Liver (tissue), 9 donors: ENCODE results near the gene NF2. TPM values are rescaled to one million over a fixed set of nuclear protein-coding genes. Genes with fewer than 3 reads are reported as not detected.
A peak's percentile ranks its signal among the peaks of the same experiment; 100 is the strongest.

Experiments used
- DNase-seq: peaks from one replicate; pipeline ENCODE4 v3.0.0-alpha.2; 2017; ENCODE audit warnings: low spot score
- H3K27ac ChIP-seq, 2 donors: one replicate each; pipeline ENCODE4 v1.7.0; 2013; ENCODE audit warnings: inconsistent platforms in 2 of 2, low read length in 2 of 2, control low read depth in 1 of 2, low read depth in 1 of 2, mild to moderate bottlenecking in 1 of 2
- H3K27me3 ChIP-seq, 4 donors: one replicate each; pipeline versions ENCODE4 v1.6.1 to v1.7.0; 2013; ENCODE audit warnings: low read length in 3 of 4, inconsistent platforms in 1 of 4, mild to moderate bottlenecking in 1 of 4, moderate library complexity in 1 of 4; ENCODE audit not compliant: control insufficient read depth in 4 of 4, insufficient read depth in 4 of 4
- H3K36me3 ChIP-seq, 4 donors: one replicate each; pipeline versions ENCODE4 v1.6.1 to v1.7.0; 2013; ENCODE audit warnings: low read length in 3 of 4, mild to moderate bottlenecking in 3 of 4, low read depth in 1 of 4, moderate library complexity in 1 of 4; ENCODE audit not compliant: control insufficient read depth in 4 of 4, insufficient read depth in 3 of 4
- H3K4me1 ChIP-seq, 4 donors: one replicate each; pipeline versions ENCODE4 v1.6.1 to v1.7.0; 2013; ENCODE audit warnings: low read length in 3 of 4, mild to moderate bottlenecking in 3 of 4, moderate library complexity in 1 of 4; ENCODE audit not compliant: control insufficient read depth in 4 of 4, insufficient read depth in 4 of 4
- H3K4me3 ChIP-seq, 3 donors: one replicate each; pipeline versions ENCODE4 v1.6.1 to v1.7.0; 2013; ENCODE audit warnings: low read length in 3 of 3, control low read depth in 1 of 3, low read depth in 1 of 3, mild to moderate bottlenecking in 1 of 3
- H3K9ac ChIP-seq, 2 donors: one replicate each; pipeline ENCODE4 v1.7.0; 2013; ENCODE audit warnings: low read length in 2 of 2, mild to moderate bottlenecking in 2 of 2, moderate library complexity in 2 of 2, control low read depth in 1 of 2, low read depth in 1 of 2
- H3K9me3 ChIP-seq, 4 donors: one replicate each; pipeline versions ENCODE4 v1.6.1 to v1.7.0; 2013; ENCODE audit warnings: low read length in 3 of 4; ENCODE audit not compliant: control insufficient read depth in 4 of 4
- ATF3 ChIP-seq: IDR thresholded peaks from 2 replicates; pipeline ENCODE4 v1.6.1; 2016; ENCODE audit warnings: antibody characterized with exemption
- CTCF ChIP-seq: fragments of 150-350 bp; IDR thresholded peaks from 2 replicates; pipeline ENCODE4 v1.5.1; 2017; ENCODE audit warnings: improper control_type of control experiment, low read depth, low read length; ENCODE audit not compliant: missing input control
- EGR1 ChIP-seq, 2 donors: IDR thresholded peaks; 2 replicates each; pipeline ENCODE4 v1.6.1; 2016 to 2018; ENCODE audit warnings: antibody characterized with exemption in 2 of 2, low read depth in 2 of 2
- FOXA1 ChIP-seq: IDR thresholded peaks from 2 replicates; pipeline ENCODE4 v1.6.1; 2016; ENCODE audit warnings: antibody characterized with exemption
- GABPA ChIP-seq, 2 donors: IDR thresholded peaks in 1 of 2; conservative IDR thresholded peaks in 1 of 2; 2 replicates each; pipeline ENCODE4 v1.6.1; 2016; ENCODE audit warnings: antibody characterized with exemption in 2 of 2, mild to moderate bottlenecking in 1 of 2, moderate library complexity in 1 of 2
- HNF4A ChIP-seq, 2 donors: conservative IDR thresholded peaks; 2 replicates each; pipeline ENCODE4 v1.6.1; 2016; ENCODE audit warnings: antibody characterized with exemption in 2 of 2, mild to moderate bottlenecking in 2 of 2
- JUND ChIP-seq, 2 donors: IDR thresholded peaks; 2 replicates each; pipeline ENCODE4 v1.6.1; 2016; ENCODE audit warnings: antibody characterized with exemption in 2 of 2
- MAX ChIP-seq: IDR thresholded peaks from 2 replicates; pipeline ENCODE4 v1.6.1; 2016; ENCODE audit warnings: antibody characterized with exemption
- NR2F2 ChIP-seq: IDR thresholded peaks from 2 replicates; pipeline ENCODE4 v1.6.1; 2016; ENCODE audit warnings: antibody characterized with exemption
- RAD21 ChIP-seq, 2 donors: IDR thresholded peaks; 2 replicates each; pipeline ENCODE4 v1.6.1; 2016; ENCODE audit warnings: antibody characterized with exemption in 2 of 2, mild to moderate bottlenecking in 2 of 2
- TAF1 ChIP-seq: conservative IDR thresholded peaks from 2 replicates; pipeline ENCODE4 v1.6.1; 2016; ENCODE audit warnings: antibody characterized with exemption, mild to moderate bottlenecking
- YY1 ChIP-seq: IDR thresholded peaks from 2 replicates; pipeline ENCODE4 v1.6.1; 2016; ENCODE audit warnings: antibody characterized with exemption, mild to moderate bottlenecking
- ZBTB33 ChIP-seq: IDR thresholded peaks from 2 replicates; pipeline ENCODE4 v1.6.1; 2016; ENCODE audit warnings: antibody characterized with exemption
- WGBS: extraction: QIAGEN DNeasy Blood & Tissue Kit; methylation state at CpG from one replicate; pipeline ENCODE4 v1.1.7; 2013; 5-methylcytosine and 5-hydroxymethylcytosine counted together
- polyA plus RNA-seq, 2 donors: library from polyadenylated mRNA; stranded (reverse) in 1 of 2; unstranded in 1 of 2; fragments of 200-250 nt in 1 of 2; fragments of >200 nt in 1 of 2; fragmentation: Nextera tagmentation in 1 of 2; extraction: Ambion mirVana in 1 of 2; gene quantifications; one replicate each; pipeline versions ENCODE4 v1.2.1 to v1.2.3, GENCODE V29; 2013 to 2015
- total RNA-seq, 2 donors: library from RNA; depleted of rRNA; stranded (reverse); fragments of >200 nt; gene quantifications; one replicate each; pipeline ENCODE4 v1.2.3, GENCODE V29; 2014
- donor health status: healthy.
- donor health status: healthy.
- donor health status: healthy.
- donor health status: healthy.
- donor health status: healthy.

Gene NF2
- total and polyA plus RNA-seq, 4 donors = 6.2 to 25.2 (median 11.2) TPM

- TF ChIP-seq RAD21 (IDR thresholded peaks at IDR 0.05) = peak; percentile 56 to 69
- no peak for TF ChIP-seq HNF4A (conservative IDR thresholded peaks at IDR 0.05)
- TF ChIP-seq JUND (IDR thresholded peaks at IDR 0.05) = no peak
- peak; percentile 28 for TF ChIP-seq CTCF
- Histone ChIP-seq H3K4me3 (no peak overlapping the region), H3K27me3 (no peaks in the 10 kb centered on the region), H3K9me3 (no peaks in the 10 kb centered on the region), H3K36me3 (peaks cover 0 to 11% (median 5%) of the 10 kb centered on the region in 4 donors), H3K9ac (no peak overlapping the region), H3K4me1 (no peaks in the 10 kb centered on the region), H3K27ac (no peak overlapping the region)
- DNase-seq = peak; percentile 56
- WGBS = 9% methylated on average over 17 of the region's 17 CpGs
Observed at GRCh38 chr22:29727131-29727523, 123.7 kb downstream of the NF2 start.

- peaks cover 2 to 18% (median 7%) of the 10 kb centered on the region in 4 donors for H3K36me3 ChIP-seq
- H3K27ac ChIP-seq = no peak overlapping the region
- no peaks in the 10 kb centered on the region for H3K9me3 ChIP-seq
- TF ChIP-seq ZBTB33 (no peak), YY1 (no peak), ATF3 (no peak), EGR1 (IDR thresholded peaks at IDR 0.05; ENCODE audit: low read depth in 2 of 2) (no peak), RAD21 (IDR thresholded peaks at IDR 0.05) (no peak), NR2F2 (no peak), TAF1 (no peak), FOXA1 (no peak), GABPA (IDR thresholded peaks at IDR 0.05 in 1 of 2, conservative IDR thresholded peaks at IDR 0.05 in 1 of 2) (no peak), JUND (IDR thresholded peaks at IDR 0.05) (no peak), MAX (no peak), CTCF (no peak)
- no peak overlapping the region for H3K4me3 ChIP-seq
- no peak for DNase-seq
- no peak overlapping the region for H3K9ac ChIP-seq
- H3K4me1 ChIP-seq = no peaks in the 10 kb centered on the region
- 95% methylated on average over 20 of the region's 20 CpGs for WGBS
- no peaks in the 10 kb centered on the region for H3K27me3 ChIP-seq
Observed at GRCh38 chr22:29729161-29729560, 125.7 kb downstream of the NF2 start.
